CD4-positive, alpha-beta memory T cell (primary cell): ENCODE results near the gene CBARP. TPM values are rescaled to one million over a fixed set of nuclear protein-coding genes. Genes with fewer than 3 reads are reported as not detected.

Source experiments
- CTCF ChIA-PET: fragments of 350-600 bp; sonication (Branson Sonifier 250); formaldehyde crosslinking; loops from one replicate; lab custom pipeline; 2021; ENCODE audit warnings: inconsistent platforms; ENCODE audit not compliant: partially characterized antibody; lab: Charles Lee
- POLR2A ChIA-PET: fragments of 350-600 bp; sonication (Branson Sonifier 250); formaldehyde crosslinking; loops from one replicate; lab custom pipeline; 2021; ENCODE audit not compliant: partially characterized antibody; lab: Charles Lee
- DNase-seq, 5 donors: peaks; one replicate each; pipeline versions ENCODE4 v3.0.0 to v3.0.0-alpha.2; 2020 to 2022; ENCODE audit warnings: mixed read lengths in 1 of 5
- H3K27ac ChIP-seq: one replicate; pipeline ENCODE4 v1.7.0; 2013; ENCODE audit warnings: low read depth, low read length
- H3K27me3 ChIP-seq: 2 replicates; pipeline ENCODE4 v1.7.0; 2013; ENCODE audit warnings: mild to moderate bottlenecking, low read length, moderate library complexity; ENCODE audit not compliant: insufficient read depth
- H3K36me3 ChIP-seq: 2 replicates; pipeline ENCODE4 v1.7.0; 2013; ENCODE audit warnings: mild to moderate bottlenecking, low read length, moderate library complexity; ENCODE audit not compliant: insufficient read depth
- H3K4me1 ChIP-seq: 2 replicates; pipeline ENCODE4 v1.7.0; 2013; ENCODE audit warnings: mild to moderate bottlenecking, low read length, moderate library complexity; ENCODE audit not compliant: insufficient read depth
- H3K4me3 ChIP-seq, 2 donors: one replicate each; pipeline ENCODE4 v1.7.0; 2013; ENCODE audit warnings: low read length in 2 of 2, mild to moderate bottlenecking in 1 of 2
- H3K9me3 ChIP-seq, 2 donors: one replicate each; pipeline ENCODE4 v1.7.0; 2013; ENCODE audit warnings: low read length in 2 of 2, control low read depth in 1 of 2; ENCODE audit not compliant: control insufficient read depth in 1 of 2
- H3K27ac Mint-ChIP-seq, 7 donors: one replicate each; pipeline ENCODE4 v1.8.0; 2020 to 2021; ENCODE audit warnings: mixed read lengths in 7 of 7, mild to moderate bottlenecking in 6 of 7, inconsistent platforms in 3 of 7, moderate library complexity in 3 of 7
- H3K27me3 Mint-ChIP-seq, 2 donors: one replicate each; pipeline ENCODE4 v1.8.0; 2020 to 2021; ENCODE audit warnings: mixed read lengths in 2 of 2
- H3K36me3 Mint-ChIP-seq, 2 donors: one replicate each; pipeline ENCODE4 v1.8.0; 2020 to 2021; ENCODE audit warnings: mixed read lengths in 2 of 2, inconsistent platforms in 1 of 2, mild to moderate bottlenecking in 1 of 2
- H3K4me1 Mint-ChIP-seq, 4 donors: one replicate each; pipeline ENCODE4 v1.8.0; 2020 to 2021; ENCODE audit warnings: mixed read lengths in 4 of 4, mild to moderate bottlenecking in 1 of 4
- H3K4me3 Mint-ChIP-seq, 8 donors: one replicate each; pipeline ENCODE4 v1.8.0; 2020 to 2021; ENCODE audit warnings: mixed read lengths in 8 of 8, mild to moderate bottlenecking in 7 of 8, moderate library complexity in 6 of 8, inconsistent platforms in 3 of 8
- H3K9me3 Mint-ChIP-seq, 8 donors: one replicate each; pipeline ENCODE4 v1.8.0; 2020 to 2021; ENCODE audit warnings: mixed read lengths in 8 of 8, mild to moderate bottlenecking in 5 of 8, inconsistent platforms in 3 of 8, moderate library complexity in 1 of 8
- intact Hi-C: fragments of 100-400 bp; cut with micrococcal nuclease; formaldehyde crosslinking; loops from one replicate; pipeline ENCODE4 v1.15.1; 2023
- polyA plus RNA-seq, 2 donors: library from polyadenylated mRNA; unstranded; fragments of 300-500 nt; fragmentation: Illumina TruSeq; gene quantifications; one replicate each; pipeline ENCODE4 v1.2.3, GENCODE V29; 2021
- total RNA-seq, 2 experiments: library from RNA; stranded (reverse); gene quantifications; one replicate each; pipeline ENCODE4 v1.2.3, GENCODE V29; 2021

CBARP gene
- total and polyA plus RNA-seq, 4 experiments from 2014 or later = not detected

- no peaks in the 10 kb centered on the region for H3K9me3 ChIP-seq
- peaks cover 10% of the 10 kb centered on the region for H3K36me3 ChIP-seq
- peaks cover 0 to 11% (median 0%) of the 10 kb centered on the region in 8 donors for H3K9me3 Mint-ChIP-seq
- intact Hi-C loops = loop anchor here (1.0 to 10.0 kb wide), 4 partner anchors 9 to 455 kb away; partner anchors contain the start of genes CIRBP, DAZAP1 and PTBP1
- peaks cover 2 to 28% (median 11%) of the 10 kb centered on the region in 4 donors for H3K4me1 Mint-ChIP-seq
- peak overlapping the region; percentile 83 to 94 (median 90) for H3K4me3 Mint-ChIP-seq
- H3K27ac Mint-ChIP-seq = peak overlapping the region; percentile 89 to 94 (median 91)
- H3K27me3 ChIP-seq = no peaks in the 10 kb centered on the region
- ChIA-PET POLR2A (interaction anchor here (0.8 to 2.4 kb wide), 8 partner anchors 9 to 182 kb away, joined by 3 to 55 read pairs (median 6); partner anchors contain the start of gene CIRBP), CTCF (no interaction called here)
- peak overlapping the region in 1 of 2 donors; percentile 66 for H3K4me3 ChIP-seq
- no peaks in the 10 kb centered on the region for H3K27me3 Mint-ChIP-seq
- peaks cover 12 to 22% of the 10 kb centered on the region in 2 donors for H3K36me3 Mint-ChIP-seq
- peak overlapping the region; percentile 86 for H3K27ac ChIP-seq
- H3K4me1 ChIP-seq = peaks cover 33% of the 10 kb centered on the region
- DNase-seq = no peak
These were observed 12.2 kb upstream of the CBARP start for GRCh38 chr19:1249990-1250436.

- Histone ChIP-seq H3K36me3 (peaks cover 4% of the 10 kb centered on the region), H3K9me3 (no peaks in the 10 kb centered on the region), H3K4me1 (peaks cover 33% of the 10 kb centered on the region), H3K27ac (peak overlapping the region; percentile 92), H3K27me3 (no peaks in the 10 kb centered on the region), H3K4me3 (peak overlapping the region in 1 of 2 donors; percentile 77)
- peak; percentile 92 to 97 (median 95) for DNase-seq
- H3K27me3 Mint-ChIP-seq = no peaks in the 10 kb centered on the region
- peaks cover 2 to 26% (median 9%) of the 10 kb centered on the region in 4 donors for H3K4me1 Mint-ChIP-seq
- H3K36me3 Mint-ChIP-seq = peaks cover 6 to 18% of the 10 kb centered on the region in 2 donors
- peaks cover 0 to 6% (median 0%) of the 10 kb centered on the region in 8 donors for H3K9me3 Mint-ChIP-seq
- peak overlapping the region; percentile 83 to 94 (median 90) for H3K4me3 Mint-ChIP-seq
- peak overlapping the region; percentile 89 to 94 (median 91) for H3K27ac Mint-ChIP-seq
- ChIA-PET CTCF (interaction anchor here (0.7 to 1.0 kb wide), 2 partner anchors 17 to 20 kb away, joined by 4 to 6 read pairs; partner anchors contain the start of gene CIRBP), POLR2A (interaction anchor here (1.0 to 2.4 kb wide), 12 partner anchors 10 to 181 kb away, joined by 3 to 55 read pairs (median 7); partner anchors contain the start of genes CIRBP and FAM174C)
- intact Hi-C loops = loop anchor here (1.0 to 10.0 kb wide), 3 partner anchors 10 to 455 kb away; partner anchors contain the start of genes CIRBP and PTBP1
These were observed 11.6 kb upstream of the CBARP start for GRCh38 chr19:1249298-1249989.

GRCh38 chr19:1248786-1249297 lies 11.0 kb upstream of the CBARP start:
- H3K9me3 ChIP-seq = no peaks in the 10 kb centered on the region
- ChIA-PET CTCF (interaction anchor here (0.7 to 1.0 kb wide), 2 partner anchors 18 to 20 kb away, joined by 4 to 6 read pairs; partner anchors contain the start of gene CIRBP), POLR2A (interaction anchor here (0.7 to 2.4 kb wide), 7 partner anchors 11 to 26 kb away, joined by 3 to 55 read pairs (median 8); partner anchors contain the start of genes CIRBP and FAM174C)
- peak; percentile 82 to 91 (median 90) for DNase-seq
- Mint-ChIP-seq H3K4me1 (peaks cover 2 to 26% (median 9%) of the 10 kb centered on the region in 4 donors), H3K9me3 (peaks cover 0 to 6% (median 0%) of the 10 kb centered on the region in 8 donors), H3K27me3 (no peaks in the 10 kb centered on the region), H3K4me3 (peak overlapping the region; percentile 52 to 84 (median 70)), H3K36me3 (peaks cover 6 to 19% of the 10 kb centered on the region in 2 donors), H3K27ac (peak overlapping the region; percentile 32 to 91 (median 81))
- peaks cover 33% of the 10 kb centered on the region for H3K4me1 ChIP-seq
- no peaks in the 10 kb centered on the region for H3K36me3 ChIP-seq
- intact Hi-C loops = loop anchor here (1.0 to 10.0 kb wide), 3 partner anchors 10 to 454 kb away; partner anchors contain the start of genes CIRBP and PTBP1
- H3K4me3 ChIP-seq = peak overlapping the region in 1 of 2 donors; percentile 77
- no peaks in the 10 kb centered on the region for H3K27me3 ChIP-seq
- peak overlapping the region; percentile 92 for H3K27ac ChIP-seq

GRCh38 chr19:1248139-1248785 lies 10.5 kb upstream of the CBARP start, which contains the start of gene MIDN:
Gene MIDN, plus strand, starts transcription at chr19:1248583. Its CDS starts 1,714 bp downstream, at chr19:1250297.
- Mint-ChIP-seq H3K4me1 (peaks cover 2 to 23% (median 7%) of the 10 kb centered on the region in 4 donors), H3K9me3 (peaks cover 0 to 6% (median 0%) of the 10 kb centered on the region in 8 donors), H3K4me3 (peak within 1 kb of the TSS; percentile 52 to 84 (median 70)), H3K36me3 (peaks cover 6 to 15% of the 10 kb centered on the region in 2 donors), H3K27me3 (no peaks in the 10 kb centered on the region), H3K27ac (peak within 1 kb of the TSS; percentile 50 to 91 (median 86))
- H3K27me3 ChIP-seq = no peaks in the 10 kb centered on the region
- CTCF ChIA-PET = interaction anchor here (1.0 kb wide), 1 partner anchor 18 kb away, joined by 6 read pairs; no protein-coding TSS in a partner anchor
- H3K9me3 ChIP-seq = no peaks in the 10 kb centered on the region
- H3K4me3 ChIP-seq = peak within 1 kb of the TSS in 1 of 2 donors; percentile 77
- peak within 1 kb of the TSS; percentile 92 for H3K27ac ChIP-seq
- POLR2A ChIA-PET = interaction anchor here (0.7 to 2.4 kb wide), 7 partner anchors 11 to 27 kb away, joined by 3 to 55 read pairs (median 8); partner anchors contain the start of genes CIRBP and FAM174C
- intact Hi-C loops = loop anchor here (10.0 kb wide), 1 partner anchor 453 kb away; the partner anchor contains the start of gene PTBP1
- peak; percentile 71 to 83 (median 72) for DNase-seq
- no peaks in the 10 kb centered on the region for H3K36me3 ChIP-seq
- H3K4me1 ChIP-seq = peaks cover 33% of the 10 kb centered on the region

- peak overlapping the region in 6 of 7 donors; percentile 42 to 90 (median 78) for H3K27ac Mint-ChIP-seq
- no peak for DNase-seq
- Histone ChIP-seq H3K27me3 (no peaks in the 10 kb centered on the region), H3K36me3 (no peaks in the 10 kb centered on the region), H3K4me1 (peaks cover 36% of the 10 kb centered on the region), H3K27ac (peak overlapping the region; percentile 92), H3K4me3 (peak overlapping the region in 1 of 2 donors; percentile 77), H3K9me3 (no peaks in the 10 kb centered on the region)
- H3K4me1 Mint-ChIP-seq = peaks cover 2 to 26% (median 9%) of the 10 kb centered on the region in 4 donors
- H3K36me3 Mint-ChIP-seq = peaks cover 6 to 14% of the 10 kb centered on the region in 2 donors
- intact Hi-C loops = loop anchor here (10.0 kb wide), 1 partner anchor 453 kb away; the partner anchor contains the start of gene PTBP1
- CTCF ChIA-PET = interaction anchor here (5.3 kb wide), 1 partner anchor 17 kb away, joined by 364 read pairs; the partner anchor contains the start of gene CIRBP
- H3K4me3 Mint-ChIP-seq = peak overlapping the region in 4 of 8 donors; percentile 35 to 83 (median 44)
- peaks cover 0 to 6% (median 0%) of the 10 kb centered on the region in 8 donors for H3K9me3 Mint-ChIP-seq
- H3K27me3 Mint-ChIP-seq = no peaks in the 10 kb centered on the region
- POLR2A ChIA-PET = interaction anchor here (10.1 kb wide), 1 partner anchor 16 kb away, joined by 650 read pairs; the partner anchor contains the start of gene CIRBP
These were observed 9.9 kb upstream of the CBARP start for GRCh38 chr19:1247748-1248138.
